HG03139 (cell line): ENCODE data around the gene LCN2.

Source experiments
- ATAC-seq: cut with Tn5 transposase; IDR thresholded peaks from one replicate; pipeline ENCODE4 v1.9.1; 2021; ENCODE audit not compliant: unreplicated experiment

LCN2 gene

GRCh38 chr9:128146591-128147120 lies 2.6 kb upstream of the LCN2 start:
- ATAC-seq, result no peak

GRCh38 chr9:128148509-128149000 lies 698 bp upstream of the LCN2 start:
- no peak for ATAC-seq

- no peak for ATAC-seq
Observed at GRCh38 chr9:128149951-128150593, 819 bp downstream of the LCN2 start.

- ATAC-seq, result no peak
Observed at GRCh38 chr9:128150594-128151308, 1.5 kb downstream of the LCN2 start.

- no peak for ATAC-seq
Observed at GRCh38 chr9:128151309-128152132, 2.3 kb downstream of the LCN2 start.

- no peak for ATAC-seq
Observed at GRCh38 chr9:128152133-128153059, 3.1 kb downstream of the LCN2 start.

GRCh38 chr9:128153060-128153946 lies 4.0 kb downstream of the LCN2 start:
- ATAC-seq, result no peak

GRCh38 chr9:128153947-128154695 lies 4.9 kb downstream of the LCN2 start:
- no peak for ATAC-seq

- ATAC-seq, result no peak
Observed at GRCh38 chr9:128155736-128156500, 6.7 kb downstream of the LCN2 start.

GRCh38 chr9:128159522-128159783 lies 10.2 kb downstream of the LCN2 start:
- ATAC-seq, result no peak

GRCh38 chr9:128159784-128160602 lies 10.7 kb downstream of the LCN2 start, which contains the start of gene BBLN:
Gene BBLN (plus strand): TSS chr9:128160265. CDS start chr9:128160408, 143 bp downstream.
- peak; percentile 67 for ATAC-seq

GRCh38 chr9:128160603-128160987 lies 11.3 kb downstream of the LCN2 start:
- ATAC-seq, result no peak

- ATAC-seq, result no peak
Observed at GRCh38 chr9:128161215-128161902, 12.1 kb downstream of the LCN2 start.

GRCh38 chr9:128162215-128163026 lies 13.2 kb downstream of the LCN2 start:
- no peak for ATAC-seq

- ATAC-seq, result no peak
Observed at GRCh38 chr9:128163027-128163515, 13.8 kb downstream of the LCN2 start.
